GM23248 (cell line): ENCODE data around the gene CCDC88C. TPM values are rescaled to one million over a fixed set of nuclear protein-coding genes. Genes with fewer than 3 reads are reported as not detected.

Experiments used
- DNase-seq: peaks from one replicate; pipeline ENCODE4 v3.0.0-alpha.2; 2015
- H2AFZ ChIP-seq: fragments of 200-600 bp; sonication (generic); 2 replicates; pipeline ENCODE4 v1.6.1; 2016; ENCODE audit warnings: antibody characterized with exemption
- H3F3A ChIP-seq: fragments of 200-600 bp; sonication (generic); 2 replicates; pipeline ENCODE4 v1.6.1; 2016; ENCODE audit warnings: mild to moderate bottlenecking, antibody characterized with exemption, mixed run types; ENCODE audit not compliant: insufficient read depth
- H3K27ac ChIP-seq: fragments of 200-600 bp; sonication (generic); 2 replicates; pipeline ENCODE4 v1.5.1; 2016; ENCODE audit warnings: mild to moderate bottlenecking
- H3K27me3 ChIP-seq: fragments of 200-600 bp; sonication (generic); replicated peaks from 2 replicates; pipeline ENCODE4 v1.6.1; 2016; ENCODE audit warnings: mild to moderate bottlenecking; ENCODE audit not compliant: insufficient read depth
- H3K36me3 ChIP-seq: fragments of 200-600 bp; sonication (generic); 2 replicates; pipeline ENCODE4 v1.6.1; 2016; ENCODE audit warnings: low read depth, mild to moderate bottlenecking
- H3K4me1 ChIP-seq: fragments of 200-600 bp; sonication (generic); 2 replicates; pipeline ENCODE4 v1.6.1; 2016; ENCODE audit warnings: mild to moderate bottlenecking; ENCODE audit not compliant: insufficient read depth
- H3K4me2 ChIP-seq: fragments of 200-600 bp; sonication (generic); one replicate; pipeline ENCODE4 v1.6.1; 2016; ENCODE audit warnings: mild to moderate bottlenecking; ENCODE audit not compliant: unreplicated experiment
- H3K4me3 ChIP-seq: fragments of 200-600 bp; sonication (generic); 2 replicates; pipeline ENCODE4 v1.5.1; 2016; ENCODE audit warnings: mild to moderate bottlenecking
- H3K79me2 ChIP-seq: fragments of 200-600 bp; sonication (generic); 2 replicates; pipeline ENCODE4 v1.6.1; 2016; ENCODE audit warnings: mild to moderate bottlenecking; ENCODE audit not compliant: insufficient read depth
- H3K9ac ChIP-seq: fragments of 200-600 bp; sonication (generic); 2 replicates; pipeline ENCODE4 v1.6.1; 2016; ENCODE audit warnings: mild to moderate bottlenecking
- H3K9me2 ChIP-seq: fragments of 200-600 bp; sonication (generic); 2 replicates; pipeline ENCODE4 v1.6.1; 2016; ENCODE audit warnings: mixed run types, mild to moderate bottlenecking, moderate library complexity; ENCODE audit not compliant: insufficient read depth
- H3K9me3 ChIP-seq: fragments of 200-600 bp; sonication (generic); one replicate; pipeline ENCODE4 v1.6.1; 2017; ENCODE audit warnings: low read depth
- H4K20me1 ChIP-seq: fragments of 200-600 bp; sonication (generic); 2 replicates; pipeline ENCODE4 v1.6.0; 2016; ENCODE audit not compliant: insufficient read depth
- EZH2 ChIP-seq: fragments of 200-600 bp; sonication (generic); IDR thresholded peaks from 2 replicates; pipeline ENCODE4 v1.6.1; 2018; ENCODE audit warnings: antibody characterized with exemption, mild to moderate bottlenecking; ENCODE audit not compliant: insufficient read depth, poor library complexity, severe bottlenecking
- EZH2phosphoT487 ChIP-seq: fragments of 200-600 bp; sonication (generic); IDR thresholded peaks from 2 replicates; pipeline ENCODE4 v1.6.1; 2018; ENCODE audit warnings: antibody characterized with exemption, moderate library complexity, mild to moderate bottlenecking, low read depth; ENCODE audit not compliant: insufficient read depth
- WGBS, 2 experiments: methylation state at CpG; one replicate each; pipeline ENCODE4 v1.1.6; 2015 to 2017; ENCODE audit warnings: low lambda C conversion rate in 2 of 2, low coverage in 1 of 2; ENCODE audit errors: missing lambda C conversion rate in 2 of 2; 5-methylcytosine and 5-hydroxymethylcytosine counted together
- in situ Hi-C: fragments of 300-500 bp; cut with MboI; formaldehyde crosslinking; loops from 2 replicates; pipeline ENCODE4 v1.15.0; 2020
- polyA plus RNA-seq: library from polyadenylated mRNA; unstranded; fragments of >200 nt; fragmentation: Nextera tagmentation; extraction: Ambion mirVana; gene quantifications from 2 replicates; pipeline ENCODE4 v1.2.1, GENCODE V29; 2016
- total RNA-seq: library from RNA; depleted of rRNA; stranded (reverse); fragments of >200 nt; shearing (Covaris generic); gene quantifications from 2 replicates; pipeline ENCODE4 v1.2.3, GENCODE V29; 2014

CCDC88C gene
- total and polyA plus RNA-seq, 2 experiments from 2014 or later = not detected

- 78 to 83% methylated on average over 13 of the region's 13 CpGs for WGBS, 2 experiments
- Histone ChIP-seq H3K4me1 (no peaks in the 10 kb centered on the region), H3F3A (no peaks in the 10 kb centered on the region), H3K36me3 (no peaks in the 10 kb centered on the region), H3K9me2 (no peaks in the 10 kb centered on the region), H3K79me2 (no peaks in the 10 kb centered on the region), H4K20me1 (no peaks in the 10 kb centered on the region), H3K27me3 (peaks cover 57% of the 10 kb centered on the region), H3K27ac (no peak overlapping the region), H3K4me3 (no peak overlapping the region), H2AFZ (no peak overlapping the region), H3K9me3 (no peaks in the 10 kb centered on the region), H3K9ac (no peak overlapping the region), H3K4me2 (no peak overlapping the region)
- no peak for TF ChIP-seq EZH2phosphoT487
- no peak for TF ChIP-seq EZH2
- DNase-seq = no peak
- in situ Hi-C loops = no loop called here
Observed at GRCh38 chr14:91388551-91388975, 29.1 kb downstream of the CCDC88C start.

- no peaks in the 10 kb centered on the region for H3K4me1 ChIP-seq
- no peak overlapping the region for H3K27ac ChIP-seq
- no peaks in the 10 kb centered on the region for H4K20me1 ChIP-seq
- no peaks in the 10 kb centered on the region for H3K9me3 ChIP-seq
- H3K4me2 ChIP-seq = no peak overlapping the region
- H3K9me2 ChIP-seq = no peaks in the 10 kb centered on the region
- H3K36me3 ChIP-seq = no peaks in the 10 kb centered on the region
- DNase-seq = no peak
- no peaks in the 10 kb centered on the region for H3K79me2 ChIP-seq
- H3K4me3 ChIP-seq = no peak overlapping the region
- H3K27me3 ChIP-seq = peaks cover 59% of the 10 kb centered on the region
- in situ Hi-C loops = no loop called here
- WGBS, 2 experiments = 80 to 81% methylated on average over 10 of the region's 10 CpGs
- no peak overlapping the region for H2AFZ ChIP-seq
- no peak for TF ChIP-seq EZH2
- TF ChIP-seq EZH2phosphoT487 = no peak
- no peaks in the 10 kb centered on the region for H3F3A ChIP-seq
- no peak overlapping the region for H3K9ac ChIP-seq
Observed at GRCh38 chr14:91387951-91388381, 29.7 kb downstream of the CCDC88C start.

- no peak for DNase-seq
- Histone ChIP-seq H3K79me2 (no peaks in the 10 kb centered on the region), H3K9ac (no peak overlapping the region), H3K36me3 (no peaks in the 10 kb centered on the region), H3K4me1 (no peaks in the 10 kb centered on the region), H4K20me1 (no peaks in the 10 kb centered on the region), H3K9me3 (no peaks in the 10 kb centered on the region), H3K4me2 (no peak overlapping the region), H3K27me3 (peaks cover 62% of the 10 kb centered on the region), H3K27ac (no peak overlapping the region), H3K9me2 (no peaks in the 10 kb centered on the region), H3F3A (no peaks in the 10 kb centered on the region), H2AFZ (no peak overlapping the region), H3K4me3 (no peak overlapping the region)
- TF ChIP-seq EZH2 (no peak), EZH2phosphoT487 (no peak)
- WGBS, 2 experiments = 64 to 68% methylated on average over 19 of the region's 19 CpGs
- in situ Hi-C loops = no loop called here
Observed at GRCh38 chr14:91387169-91387835, 30.3 kb downstream of the CCDC88C start.

DNA sequence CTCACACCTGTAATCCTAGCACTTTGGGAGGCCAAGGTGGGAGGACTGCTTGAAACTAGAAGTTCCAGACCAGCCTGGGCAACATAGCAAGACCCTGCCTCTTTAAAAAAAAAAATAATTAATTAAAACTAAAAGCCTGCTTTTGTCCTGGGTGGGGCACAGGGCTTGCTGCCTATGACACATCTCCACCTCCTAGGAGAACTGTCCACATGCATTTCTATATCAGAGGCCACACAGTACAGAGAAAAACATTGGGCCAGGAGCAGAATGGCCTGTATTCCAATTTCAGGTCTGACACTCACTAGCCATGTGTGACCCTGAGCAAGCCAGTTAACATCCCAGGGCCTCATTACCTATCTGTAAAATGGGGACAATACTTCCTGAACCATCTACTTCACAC, 31.9 kb downstream of the CCDC88C start:
- no peak overlapping the region for H2AFZ ChIP-seq
- H3K9me3 ChIP-seq = no peaks in the 10 kb centered on the region
- peaks cover 63% of the 10 kb centered on the region for H3K27me3 ChIP-seq
- no peak overlapping the region for H3K4me3 ChIP-seq
- H3K9me2 ChIP-seq = no peaks in the 10 kb centered on the region
- H4K20me1 ChIP-seq = no peaks in the 10 kb centered on the region
- H3K4me1 ChIP-seq = no peaks in the 10 kb centered on the region
- H3K4me2 ChIP-seq = no peak overlapping the region
- H3K27ac ChIP-seq = no peak overlapping the region
- H3K9ac ChIP-seq = no peak overlapping the region
- H3F3A ChIP-seq = no peaks in the 10 kb centered on the region
- no peaks in the 10 kb centered on the region for H3K79me2 ChIP-seq
- in situ Hi-C loops = no loop called here
- no peaks in the 10 kb centered on the region for H3K36me3 ChIP-seq
- DNase-seq = no peak
- TF ChIP-seq EZH2phosphoT487 (no peak), EZH2 (no peak)
